Measurements from ENCODE around the gene ITGB7. TPM values are rescaled to one million over a fixed set of nuclear protein-coding genes. Genes with fewer than 3 reads are reported as not detected.

ITGB7 gene
- total RNA-seq, 1 experiment from 2014 or later = 1.9 TPM

- Histone ChIP-seq H3K9me2 (replicated peaks; ENCODE audit: low read length) (no peaks in the 10 kb centered on the region), H3K9me3 (ENCODE audit: low read length) (no peaks in the 10 kb centered on the region), H4K20me1 (ENCODE audit: low read length) (no peaks in the 10 kb centered on the region), H3K79me2 (ENCODE audit: low read length) (no peaks in the 10 kb centered on the region), H2AFZ (ENCODE audit: low read length) (no peak overlapping the region), H3K36me3 (ENCODE audit: low read depth, low read length) (no peaks in the 10 kb centered on the region), H3K27me3 (ENCODE audit: low read length) (no peaks in the 10 kb centered on the region), H3K4me2 (ENCODE audit: low read length) (no peak overlapping the region), H3K4me1 (ENCODE audit: insufficient read depth, low read length) (no peaks in the 10 kb centered on the region), H3K9ac (ENCODE audit: low read length) (no peak overlapping the region), H3K4me3 (ENCODE audit: low read length) (no peak overlapping the region), H3K27ac (ENCODE audit: low read length) (no peak overlapping the region), H3F3A (ENCODE audit: low read length, unreplicated experiment) (no peaks in the 10 kb centered on the region)
- intact Hi-C loops (cut with micrococcal nuclease) = no loop called here
- ChIA-PET CTCF (no interaction called here), POLR2A (ENCODE audit: unreplicated experiment) (no interaction called here)
- DNase-seq (no peak), ATAC-seq (no peak)
- BruUV-seq (replicated peaks) = no TSS peak
- TF ChIP-seq CTCF (conservative IDR thresholded peaks at IDR 0.05; ENCODE audit: low read depth, low read length) (no peak), EZH2 (IDR thresholded peaks at IDR 0.05; ENCODE audit: low read length, unreplicated experiment) (no peak), EZH2phosphoT487 (IDR thresholded peaks at IDR 0.05; ENCODE audit: borderline replicate concordance, low read length) (no peak)
These were observed 59.9 kb downstream of the ITGB7 start for GRCh38 chr12:53147181-53147580.

GRCh38 chr12:53145383-53146260, 61.4 kb downstream of the ITGB7 start:
- intact Hi-C loops (cut with micrococcal nuclease) = no loop called here
- no peaks in the 10 kb centered on the region for H3K9me2 ChIP-seq (replicated peaks; ENCODE audit: low read length)
- no peaks in the 10 kb centered on the region for H3K27me3 ChIP-seq (ENCODE audit: low read length)
- H4K20me1 ChIP-seq (ENCODE audit: low read length) = no peaks in the 10 kb centered on the region
- DNase-seq (no peak), ATAC-seq (no peak)
- no peak for TF ChIP-seq EZH2 (IDR thresholded peaks at IDR 0.05; ENCODE audit: low read length, unreplicated experiment)
- no peak for TF ChIP-seq EZH2phosphoT487 (IDR thresholded peaks at IDR 0.05; ENCODE audit: borderline replicate concordance, low read length)
- TF ChIP-seq CTCF (conservative IDR thresholded peaks at IDR 0.05; ENCODE audit: low read depth, low read length) = no peak
- no peak overlapping the region for H3K9ac ChIP-seq (ENCODE audit: low read length)
- H3K9me3 ChIP-seq (ENCODE audit: low read length) = no peaks in the 10 kb centered on the region
- no peaks in the 10 kb centered on the region for H3K4me1 ChIP-seq (ENCODE audit: insufficient read depth, low read length)
- ChIA-PET CTCF (interaction anchor here (0.5 to 1.0 kb wide), 2 partner anchors 79 to 176 kb away, joined by 3 read pairs; partner anchors contain the start of gene AAAS), POLR2A (ENCODE audit: unreplicated experiment) (no interaction called here)
- no peaks in the 10 kb centered on the region for H3K79me2 ChIP-seq (ENCODE audit: low read length)
- H2AFZ ChIP-seq (ENCODE audit: low read length) = no peak overlapping the region
- no peak overlapping the region for H3K4me2 ChIP-seq (ENCODE audit: low read length)
- H3K27ac ChIP-seq (ENCODE audit: low read length) = no peak overlapping the region
- no peaks in the 10 kb centered on the region for H3K36me3 ChIP-seq (ENCODE audit: low read depth, low read length)
- no peaks in the 10 kb centered on the region for H3F3A ChIP-seq (ENCODE audit: low read length, unreplicated experiment)
- H3K4me3 ChIP-seq (ENCODE audit: low read length) = no peak overlapping the region
- no TSS peak for BruUV-seq (replicated peaks)

GRCh38 chr12:53143355-53143754, 63.7 kb downstream of the ITGB7 start:
- Histone ChIP-seq H3K4me3 (ENCODE audit: low read length) (no peak overlapping the region), H3K36me3 (ENCODE audit: low read depth, low read length) (no peaks in the 10 kb centered on the region), H3K27me3 (ENCODE audit: low read length) (no peaks in the 10 kb centered on the region), H2AFZ (ENCODE audit: low read length) (no peak overlapping the region), H3K4me2 (ENCODE audit: low read length) (no peak overlapping the region), H3K4me1 (ENCODE audit: insufficient read depth, low read length) (no peaks in the 10 kb centered on the region), H3K9me2 (replicated peaks; ENCODE audit: low read length) (no peaks in the 10 kb centered on the region), H3K27ac (ENCODE audit: low read length) (no peak overlapping the region), H4K20me1 (ENCODE audit: low read length) (no peaks in the 10 kb centered on the region), H3K9ac (ENCODE audit: low read length) (no peak overlapping the region), H3K9me3 (ENCODE audit: low read length) (no peaks in the 10 kb centered on the region), H3F3A (ENCODE audit: low read length, unreplicated experiment) (no peaks in the 10 kb centered on the region), H3K79me2 (ENCODE audit: low read length) (no peaks in the 10 kb centered on the region)
- TF ChIP-seq EZH2 (IDR thresholded peaks at IDR 0.05; ENCODE audit: low read length, unreplicated experiment) (no peak), EZH2phosphoT487 (IDR thresholded peaks at IDR 0.05; ENCODE audit: borderline replicate concordance, low read length) (no peak), CTCF (conservative IDR thresholded peaks at IDR 0.05; ENCODE audit: low read depth, low read length) (no peak)
- DNase-seq (no peak), ATAC-seq (no peak)
- CTCF ChIA-PET = no interaction called here
- POLR2A ChIA-PET (ENCODE audit: unreplicated experiment) = no interaction called here
- no TSS peak for BruUV-seq (replicated peaks)
- intact Hi-C loops (cut with micrococcal nuclease) = no loop called here
